ENCODE measurements around the gene FOXG1.
A peak's percentile ranks its signal among the peaks of the same experiment; 100 is the strongest.

DNA sequence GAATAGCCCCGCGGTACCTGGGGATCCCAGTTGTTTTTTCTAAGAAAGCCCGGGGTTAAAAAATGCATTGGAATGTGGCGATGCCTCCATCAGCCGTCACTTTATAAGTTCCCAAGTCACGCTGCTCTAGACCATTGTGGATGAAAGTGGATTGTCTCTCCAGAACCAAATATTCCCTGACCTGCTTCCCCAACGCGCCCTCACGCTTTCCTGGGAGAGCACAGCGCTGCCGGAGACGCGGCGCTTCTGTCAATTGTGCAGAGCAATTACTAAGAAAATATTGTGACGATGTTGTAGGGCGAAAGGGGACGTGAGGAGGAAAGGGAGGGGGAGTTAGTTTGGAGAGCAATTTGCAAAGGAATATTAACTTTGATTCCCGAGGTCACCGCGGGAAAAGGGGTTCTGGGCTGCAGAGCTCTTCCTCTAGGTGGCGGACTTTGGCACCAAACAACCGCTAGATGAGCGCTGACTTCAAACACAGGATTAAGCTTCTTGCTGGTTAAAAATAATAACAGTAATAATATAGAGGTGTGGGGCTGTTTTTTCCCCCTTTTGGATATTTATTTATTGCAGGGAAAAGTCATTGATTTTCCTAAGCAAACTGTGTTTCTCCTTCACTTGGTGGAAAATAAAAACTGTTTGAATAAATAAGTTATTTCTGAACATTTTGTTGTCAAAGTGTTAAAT is 9.6 kb upstream of the FOXG1 start:
- TF ChIP-seq TAF1 (IDR thresholded peaks at IDR 0.05; ENCODE audit: low read depth) (no peak), EZH2 (IDR thresholded peaks at IDR 0.05; ENCODE audit: borderline replicate concordance, insufficient read depth, low read length, poor library complexity, severe bottlenecking) (no peak), EP300 (conservative IDR thresholded peaks at IDR 0.05; ENCODE audit: poor library complexity, severe bottlenecking) (no peak)
- TF ChIP-seq, protein P1, sequence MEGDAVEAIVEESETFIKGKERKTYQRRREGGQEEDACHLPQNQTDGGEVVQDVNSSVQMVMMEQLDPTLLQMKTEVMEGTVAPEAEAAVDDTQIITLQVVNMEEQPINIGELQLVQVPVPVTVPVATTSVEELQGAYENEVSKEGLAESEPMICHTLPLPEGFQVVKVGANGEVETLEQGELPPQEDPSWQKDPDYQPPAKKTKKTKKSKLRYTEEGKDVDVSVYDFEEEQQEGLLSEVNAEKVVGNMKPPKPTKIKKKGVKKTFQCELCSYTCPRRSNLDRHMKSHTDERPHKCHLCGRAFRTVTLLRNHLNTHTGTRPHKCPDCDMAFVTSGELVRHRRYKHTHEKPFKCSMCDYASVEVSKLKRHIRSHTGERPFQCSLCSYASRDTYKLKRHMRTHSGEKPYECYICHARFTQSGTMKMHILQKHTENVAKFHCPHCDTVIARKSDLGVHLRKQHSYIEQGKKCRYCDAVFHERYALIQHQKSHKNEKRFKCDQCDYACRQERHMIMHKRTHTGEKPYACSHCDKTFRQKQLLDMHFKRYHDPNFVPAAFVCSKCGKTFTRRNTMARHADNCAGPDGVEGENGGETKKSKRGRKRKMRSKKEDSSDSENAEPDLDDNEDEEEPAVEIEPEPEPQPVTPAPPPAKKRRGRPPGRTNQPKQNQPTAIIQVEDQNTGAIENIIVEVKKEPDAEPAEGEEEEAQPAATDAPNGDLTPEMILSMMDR (IDR thresholded peaks at IDR 0.05; ENCODE audit: poor library complexity, severe bottlenecking), result peak; percentile 82

Data from neural cell (in vitro differentiated cells).